Measurements from ENCODE around the gene ATP2A1. TPM values are rescaled to one million over a fixed set of nuclear protein-coding genes. Genes with fewer than 3 reads are reported as not detected.

ATP2A1 gene
- total and polyA plus RNA-seq, 2 of the 13 experiments (the other 11 are each of a cell fraction or from before 2014, with no cell fraction given): 3.2 to 12.5 TPM

DNA sequence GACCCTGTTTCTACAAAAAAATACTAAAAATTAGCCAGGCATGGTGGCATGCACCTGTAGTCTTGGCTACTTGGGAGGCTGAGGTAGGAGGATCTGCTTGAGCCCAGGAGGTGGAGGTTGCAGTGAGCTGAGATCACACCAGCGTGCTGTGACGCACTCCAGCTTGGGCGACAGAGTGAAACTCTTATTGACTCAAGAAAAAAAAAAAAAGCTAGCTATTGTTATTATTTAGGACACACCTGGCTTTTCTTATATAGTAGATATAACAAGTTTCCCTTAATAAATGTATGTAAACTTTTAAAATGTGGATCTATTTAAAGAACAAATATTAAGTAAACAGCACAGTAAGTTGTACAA lies 44.9 kb downstream of the ATP2A1 start:
- Histone ChIP-seq H3K27ac (ENCODE audit: extremely low read length, insufficient read depth, low read length) (peak overlapping the region; percentile 89), H3K9me3 (ENCODE audit: low read length) (no peaks in the 10 kb centered on the region), H3K36me3 (replicated peaks in 1 of 2; ENCODE audit: control insufficient read depth in 1 of 2, insufficient read depth in 2 of 2, low read length in 2 of 2) (peaks cover 6 to 11% of the 10 kb centered on the region in 2 experiments; a peak in 3 of 5 replicates), H3K4me2 (ENCODE audit: low read depth, low read length) (peak overlapping the region; percentile 98), H3K27me3 (ENCODE audit: control insufficient read depth in 1 of 2, insufficient read depth in 2 of 2, low read length in 2 of 2) (no peaks in the 10 kb centered on the region), H4K20me1 (ENCODE audit: insufficient read depth, low read length) (no peaks in the 10 kb centered on the region; the same call in 1 of the 2 replicates), H3K9ac (ENCODE audit: insufficient read depth, low read depth, low read length) (peak overlapping the region; percentile 52), H2AFZ (ENCODE audit: low read length) (no peak overlapping the region), H3K4me1 (ENCODE audit: insufficient read depth, low read length) (peaks cover 58% of the 10 kb centered on the region), H3K79me2 (ENCODE audit: insufficient read depth, low read length) (no peaks in the 10 kb centered on the region), H3K4me3 (replicated peaks in 1 of 3; ENCODE audit: insufficient read depth in 1 of 3, low read depth in 2 of 3, low read length in 3 of 3) (peak overlapping the region; percentile 84 to 99 (median 87); a peak in 4 of 6 replicates)
- no peak for FAIRE-seq
- BruUV-seq (replicated peaks): no TSS peak
- intact Hi-C loops (cut with micrococcal nuclease; ENCODE audit: unreplicated experiment): loop anchor here (1.0 to 2.0 kb wide), 2 partner anchors 14 to 22 kb away; no protein-coding TSS in a partner anchor
- in situ Hi-C loops (cut with HindIII; ENCODE audit: extremely low pct_ligation_motif_present, low pct_unique_long_range_greater_than_20kb): no loop called here
- DNase-seq (ENCODE audit: low spot score): no peak
- no peak for ATAC-seq
- WGBS (ENCODE audit: low lambda C conversion rate): 22% methylated on average over 3 of the region's 3 CpGs
- CTCF ChIA-PET (ENCODE audit: low intra/inter-chr PET ratio, low total read pairs): interaction anchor here (0.7 to 3.9 kb wide), 2 partner anchors 22 to 50 kb away, joined by 3 to 8 read pairs; no protein-coding TSS in a partner anchor
- POLR2A ChIA-PET: interaction anchor here (0.7 to 5.7 kb wide), 14 partner anchors 8 to 101 kb away, joined by 3 to 77 read pairs (median 8); partner anchors contain the start of genes ATXN2L, NFATC2IP, SH2B1 and TUFM
- TF ChIP-seq, protein P1, sequence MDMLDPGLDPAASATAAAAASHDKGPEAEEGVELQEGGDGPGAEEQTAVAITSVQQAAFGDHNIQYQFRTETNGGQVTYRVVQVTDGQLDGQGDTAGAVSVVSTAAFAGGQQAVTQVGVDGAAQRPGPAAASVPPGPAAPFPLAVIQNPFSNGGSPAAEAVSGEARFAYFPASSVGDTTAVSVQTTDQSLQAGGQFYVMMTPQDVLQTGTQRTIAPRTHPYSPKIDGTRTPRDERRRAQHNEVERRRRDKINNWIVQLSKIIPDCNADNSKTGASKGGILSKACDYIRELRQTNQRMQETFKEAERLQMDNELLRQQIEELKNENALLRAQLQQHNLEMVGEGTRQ (IDR thresholded peaks at IDR 0.05; ENCODE audit: low read depth, low read length): no peak
- TF ChIP-seq, protein P1 (CRISPR knock-in tag; IDR thresholded peaks at IDR 0.05; ENCODE audit: borderline replicate concordance): no peak
- TF ChIP-seq CREB1 (IDR thresholded peaks at IDR 0.05) (no peak), CREB1 (CRISPR knock-in tag; IDR thresholded peaks at IDR 0.05) (0 out of 2 replicates have a peak, but pooled peaks have one; percentile 41), LCORL (IDR thresholded peaks at IDR 0.05) (no peak), LCORL (CRISPR knock-in tag; IDR thresholded peaks at IDR 0.05) (peak; percentile 25), SPEN (CRISPR knock-in tag; IDR thresholded peaks at IDR 0.05; ENCODE audit: low read depth) (0 out of 2 replicates have a peak, but pooled peaks have one; percentile 48), SP2 (CRISPR knock-in tag; IDR thresholded peaks at IDR 0.05) (no peak), RELA (CRISPR knock-in tag; IDR thresholded peaks at IDR 0.05) (no peak), ZNF878 (CRISPR knock-in tag; IDR thresholded peaks at IDR 0.05) (no peak), ZNF430 (CRISPR knock-in tag; IDR thresholded peaks at IDR 0.05) (0 out of 2 replicates have a peak, but pooled peaks have one; percentile 5), HOXA5 (CRISPR knock-in tag; IDR thresholded peaks at IDR 0.05) (0 out of 2 replicates have a peak, but pooled peaks have one; percentile 32), ATAD3A (CRISPR knock-in tag; IDR thresholded peaks at IDR 0.05) (no peak), DNMT3B (CRISPR knock-in tag; conservative IDR thresholded peaks at IDR 0.05) (no peak), CHD4 (IDR thresholded peaks at IDR 0.05; ENCODE audit: borderline replicate concordance, low read length) (peak; percentile 55)
- TF ChIP-seq, protein P2, sequence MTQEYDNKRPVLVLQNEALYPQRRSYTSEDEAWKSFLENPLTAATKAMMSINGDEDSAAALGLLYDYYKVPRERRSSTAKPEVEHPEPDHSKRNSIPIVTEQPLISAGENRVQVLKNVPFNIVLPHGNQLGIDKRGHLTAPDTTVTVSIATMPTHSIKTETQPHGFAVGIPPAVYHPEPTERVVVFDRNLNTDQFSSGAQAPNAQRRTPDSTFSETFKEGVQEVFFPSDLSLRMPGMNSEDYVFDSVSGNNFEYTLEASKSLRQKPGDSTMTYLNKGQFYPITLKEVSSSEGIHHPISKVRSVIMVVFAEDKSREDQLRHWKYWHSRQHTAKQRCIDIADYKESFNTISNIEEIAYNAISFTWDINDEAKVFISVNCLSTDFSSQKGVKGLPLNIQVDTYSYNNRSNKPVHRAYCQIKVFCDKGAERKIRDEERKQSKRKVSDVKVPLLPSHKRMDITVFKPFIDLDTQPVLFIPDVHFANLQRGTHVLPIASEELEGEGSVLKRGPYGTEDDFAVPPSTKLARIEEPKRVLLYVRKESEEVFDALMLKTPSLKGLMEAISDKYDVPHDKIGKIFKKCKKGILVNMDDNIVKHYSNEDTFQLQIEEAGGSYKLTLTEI (CRISPR knock-in tag; conservative IDR thresholded peaks at IDR 0.05): no peak
- TF ChIP-seq, protein P3, sequence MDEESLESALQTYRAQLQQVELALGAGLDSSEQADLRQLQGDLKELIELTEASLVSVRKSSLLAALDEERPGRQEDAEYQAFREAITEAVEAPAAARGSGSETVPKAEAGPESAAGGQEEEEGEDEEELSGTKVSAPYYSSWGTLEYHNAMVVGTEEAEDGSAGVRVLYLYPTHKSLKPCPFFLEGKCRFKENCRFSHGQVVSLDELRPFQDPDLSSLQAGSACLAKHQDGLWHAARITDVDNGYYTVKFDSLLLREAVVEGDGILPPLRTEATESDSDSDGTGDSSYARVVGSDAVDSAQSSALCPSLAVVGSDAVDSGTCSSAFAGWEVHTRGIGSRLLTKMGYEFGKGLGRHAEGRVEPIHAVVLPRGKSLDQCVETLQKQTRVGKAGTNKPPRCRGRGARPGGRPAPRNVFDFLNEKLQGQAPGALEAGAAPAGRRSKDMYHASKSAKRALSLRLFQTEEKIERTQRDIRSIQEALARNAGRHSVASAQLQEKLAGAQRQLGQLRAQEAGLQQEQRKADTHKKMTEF (CRISPR knock-in tag; IDR thresholded peaks at IDR 0.05): 0 out of 2 replicates have a peak, but pooled peaks have one; percentile 15
- TF ChIP-seq, protein P4, sequence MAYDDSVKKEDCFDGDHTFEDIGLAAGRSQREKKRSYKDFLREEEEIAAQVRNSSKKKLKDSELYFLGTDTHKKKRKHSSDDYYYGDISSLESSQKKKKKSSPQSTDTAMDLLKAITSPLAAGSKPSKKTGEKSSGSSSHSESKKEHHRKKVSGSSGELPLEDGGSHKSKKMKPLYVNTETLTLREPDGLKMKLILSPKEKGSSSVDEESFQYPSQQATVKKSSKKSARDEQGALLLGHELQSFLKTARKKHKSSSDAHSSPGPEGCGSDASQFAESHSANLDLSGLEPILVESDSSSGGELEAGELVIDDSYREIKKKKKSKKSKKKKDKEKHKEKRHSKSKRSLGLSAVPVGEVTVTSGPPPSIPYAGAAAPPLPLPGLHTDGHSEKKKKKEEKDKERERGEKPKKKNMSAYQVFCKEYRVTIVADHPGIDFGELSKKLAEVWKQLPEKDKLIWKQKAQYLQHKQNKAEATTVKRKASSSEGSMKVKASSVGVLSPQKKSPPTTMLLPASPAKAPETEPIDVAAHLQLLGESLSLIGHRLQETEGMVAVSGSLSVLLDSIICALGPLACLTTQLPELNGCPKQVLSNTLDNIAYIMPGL (CRISPR knock-in tag; IDR thresholded peaks at IDR 0.05; ENCODE audit: borderline replicate concordance in 1 of 2, low read depth in 1 of 2): 0 out of 4 replicates have a peak, but pooled peaks of 1 of the 2 experiments have one; percentile 1

Data from HepG2 (cell line).